Anterior cingulate cortex (tissue), 58 donors: ENCODE measurements around the gene AQP1.

ENCODE experiments used
- DNase-seq, 58 donors: peaks; one replicate each; lab custom pipeline; 2025; lab: John Stamatoyannopoulos, UW

Gene AQP1

GRCh38 chr7:30918676-30919075 is 7.0 kb downstream of the AQP1 start:
- peak in 2 of 58 donors; percentile 18 to 28 for DNase-seq

- no peak for DNase-seq
These were observed 8.4 kb downstream of the AQP1 start for GRCh38 chr7:30920021-30920583.

- peak in 1 of 58 donors; percentile 20 for DNase-seq
These were observed 9.2 kb downstream of the AQP1 start for GRCh38 chr7:30920584-30921539.

GRCh38 chr7:30921540-30922401 is 10.1 kb downstream of the AQP1 start:
- DNase-seq: no peak

- no peak for DNase-seq
These were observed 10.9 kb downstream of the AQP1 start for GRCh38 chr7:30922596-30922995.

- DNase-seq: no peak
These were observed 11.5 kb downstream of the AQP1 start for GRCh38 chr7:30923009-30923773.

GRCh38 chr7:30923774-30924413 is 12.2 kb downstream of the AQP1 start:
- no peak for DNase-seq

- DNase-seq: no peak
These were observed 13.0 kb downstream of the AQP1 start for GRCh38 chr7:30924624-30925023.

GRCh38 chr7:30925117-30925516 is 13.5 kb downstream of the AQP1 start:
- no peak for DNase-seq

- DNase-seq: no peak
These were observed 14.3 kb downstream of the AQP1 start for GRCh38 chr7:30925913-30926312.

- no peak for DNase-seq
These were observed 14.7 kb downstream of the AQP1 start for GRCh38 chr7:30926313-30926712.

GRCh38 chr7:30927040-30927439 is 15.4 kb downstream of the AQP1 start:
- DNase-seq: no peak

- no peak for DNase-seq
These were observed 15.9 kb downstream of the AQP1 start for GRCh38 chr7:30927559-30927958.

- no peak for DNase-seq
These were observed 16.7 kb downstream of the AQP1 start for GRCh38 chr7:30928254-30928872.

GRCh38 chr7:30929686-30930085 is 18.0 kb downstream of the AQP1 start:
- no peak for DNase-seq

GRCh38 chr7:30930621-30931020 is 19.0 kb downstream of the AQP1 start:
- no peak for DNase-seq

GRCh38 chr7:30931161-30931928 is 19.7 kb downstream of the AQP1 start:
- no peak for DNase-seq

- DNase-seq: no peak
These were observed 20.4 kb downstream of the AQP1 start for GRCh38 chr7:30931929-30932540.
